ENCODE results near the gene WDR33. TPM values are rescaled to one million over a fixed set of nuclear protein-coding genes. Genes with fewer than 3 reads are reported as not detected.

WDR33 gene
- total and polyA plus RNA-seq, 9 donors = 16.3 to 56.2 (median 46.7) TPM

- DNase-seq = peak in 2 of 5 donors; percentile 4 to 19
- 76 to 90% (median 81%) methylated on average over 6 to 9 of the region's 9 CpGs for WGBS, 3 donors
- H3K4me1 ChIP-seq (ENCODE audit: insufficient read depth) = peaks cover 10% of the 10 kb centered on the region
- no peaks in the 10 kb centered on the region for H3K27me3 ChIP-seq
- peak overlapping the region; percentile 9 for H3K4me3 ChIP-seq
- no peaks in the 10 kb centered on the region for H3K36me3 ChIP-seq
- intact Hi-C loops (cut with DNase I) = no loop called here
- H3K27ac ChIP-seq = no peak overlapping the region
- H3K9me3 ChIP-seq = no peaks in the 10 kb centered on the region
- TF ChIP-seq CTCF (IDR thresholded peaks at IDR 0.05) (no peak), EP300 (IDR thresholded peaks at IDR 0.05) (no peak), POLR2A (IDR thresholded peaks at IDR 0.05) (no peak)
These were observed 147.9 kb downstream of the WDR33 start for GRCh38 chr2:127662937-127663565.

- H3K27ac ChIP-seq = no peak overlapping the region
- no peaks in the 10 kb centered on the region for H3K36me3 ChIP-seq
- H3K9me3 ChIP-seq = no peaks in the 10 kb centered on the region
- DNase-seq = peak in 2 of 5 donors; percentile 4 to 28
- no peaks in the 10 kb centered on the region for H3K27me3 ChIP-seq
- TF ChIP-seq CTCF (IDR thresholded peaks at IDR 0.05) (no peak), POLR2A (IDR thresholded peaks at IDR 0.05) (no peak), EP300 (IDR thresholded peaks at IDR 0.05) (no peak)
- intact Hi-C loops (cut with DNase I) = no loop called here
- no peak overlapping the region for H3K4me3 ChIP-seq
- 51 to 69% (median 65%) methylated on average over 9 of the region's 9 CpGs for WGBS, 3 donors
- H3K4me1 ChIP-seq (ENCODE audit: insufficient read depth) = peaks cover 10% of the 10 kb centered on the region
These were observed 148.9 kb downstream of the WDR33 start for GRCh38 chr2:127661949-127662510.

GRCh38 chr2:127661072-127661649 lies 149.8 kb downstream of the WDR33 start:
- 60 to 70% (median 69%) methylated on average over 14 of the region's 14 CpGs for WGBS, 3 donors

GRCh38 chr2:127660291-127660578 lies 150.7 kb downstream of the WDR33 start:
- no peak overlapping the region for H3K27ac ChIP-seq
- intact Hi-C loops (cut with DNase I) = no loop called here
- H3K27me3 ChIP-seq = no peaks in the 10 kb centered on the region
- H3K4me1 ChIP-seq (ENCODE audit: insufficient read depth) = peaks cover 10% of the 10 kb centered on the region
- no peaks in the 10 kb centered on the region for H3K36me3 ChIP-seq
- TF ChIP-seq CTCF (IDR thresholded peaks at IDR 0.05) (no peak), EP300 (IDR thresholded peaks at IDR 0.05) (no peak), POLR2A (IDR thresholded peaks at IDR 0.05) (no peak)
- DNase-seq = no peak
- H3K4me3 ChIP-seq = no peak overlapping the region
- WGBS, 3 donors = 93 to 95% (median 94%) methylated on average over 10 of the region's 10 CpGs
- H3K9me3 ChIP-seq = no peaks in the 10 kb centered on the region

More at GRCh38 chr2:127661072-127661649, 149.8 kb downstream of the WDR33 start:
- Histone ChIP-seq H3K27me3 (no peaks in the 10 kb centered on the region), H3K4me3 (no peak overlapping the region), H3K4me1 (ENCODE audit: insufficient read depth) (peaks cover 10% of the 10 kb centered on the region), H3K9me3 (no peaks in the 10 kb centered on the region), H3K36me3 (no peaks in the 10 kb centered on the region), H3K27ac (no peak overlapping the region)
- DNase-seq = no peak
- no peak for TF ChIP-seq EP300 (IDR thresholded peaks at IDR 0.05)
- TF ChIP-seq POLR2A (IDR thresholded peaks at IDR 0.05) = no peak
- TF ChIP-seq CTCF (IDR thresholded peaks at IDR 0.05) = no peak
- intact Hi-C loops (cut with DNase I) = no loop called here
